Effector memory CD4-positive, alpha-beta T cell (primary cell): ENCODE measurements around the gene DAPL1.
"Not testable (repeated sequence)": the region's sequence is repeated elsewhere in the genome, so short reads cannot be mapped to it uniquely, and the experiment has no call there.

Experiments
- DNase-seq, 3 donors: peaks; one replicate each; pipeline ENCODE4 v3.0.0-alpha.2; 2020
- H3K27ac ChIP-seq: 2 replicates; pipeline ENCODE4 v1.7.0; 2013; ENCODE audit warnings: mild to moderate bottlenecking, low read length, moderate library complexity; ENCODE audit not compliant: insufficient read depth, poor library complexity, severe bottlenecking
- H3K27me3 ChIP-seq: replicated peaks from 2 replicates; pipeline ENCODE4 v1.7.0; 2013; ENCODE audit warnings: mild to moderate bottlenecking, low read length; ENCODE audit not compliant: insufficient read depth, control insufficient read depth, poor library complexity, severe bottlenecking
- H3K36me3 ChIP-seq: 2 replicates; pipeline ENCODE4 v1.7.0; 2013; ENCODE audit warnings: mild to moderate bottlenecking, low read length, moderate library complexity; ENCODE audit not compliant: control insufficient read depth, insufficient read depth
- H3K4me1 ChIP-seq: 2 replicates; pipeline ENCODE4 v1.7.0; 2013; ENCODE audit warnings: low read length, mild to moderate bottlenecking; ENCODE audit not compliant: control insufficient read depth, insufficient read depth, poor library complexity, severe bottlenecking
- H3K4me3 ChIP-seq: 2 replicates; pipeline ENCODE4 v1.7.0; 2013; ENCODE audit warnings: low read length, low read depth, mild to moderate bottlenecking; ENCODE audit not compliant: insufficient read depth, poor library complexity, severe bottlenecking
- H3K9me3 ChIP-seq: 2 replicates; pipeline ENCODE4 v1.7.0; 2013; ENCODE audit warnings: mild to moderate bottlenecking, low read length, moderate library complexity; ENCODE audit not compliant: control insufficient read depth

DAPL1 gene

GRCh38 chr2:158835431-158835830 lies 40.3 kb downstream of the DAPL1 start:
- no peaks in the 10 kb centered on the region for H3K4me1 ChIP-seq
- no peaks in the 10 kb centered on the region for H3K9me3 ChIP-seq
- no peak overlapping the region for H3K4me3 ChIP-seq
- no peak overlapping the region for H3K27ac ChIP-seq
- H3K27me3 ChIP-seq = no peaks in the 10 kb centered on the region
- DNase-seq = no peak
- H3K36me3 ChIP-seq = no peaks in the 10 kb centered on the region

- no peak overlapping the region for H3K4me3 ChIP-seq
- H3K27me3 ChIP-seq = no peaks in the 10 kb centered on the region
- DNase-seq = no peak
- H3K9me3 ChIP-seq = no peaks in the 10 kb centered on the region
- H3K36me3 ChIP-seq = no peaks in the 10 kb centered on the region
- no peaks in the 10 kb centered on the region for H3K4me1 ChIP-seq
- H3K27ac ChIP-seq = no peak overlapping the region
These were observed 42.5 kb downstream of the DAPL1 start for GRCh38 chr2:158837645-158838044.

- no peaks in the 10 kb centered on the region for H3K36me3 ChIP-seq
- H3K27ac ChIP-seq = no peak overlapping the region
- no peak for DNase-seq
- no peaks in the 10 kb centered on the region for H3K27me3 ChIP-seq
- H3K4me3 ChIP-seq = no peak overlapping the region
- no peaks in the 10 kb centered on the region for H3K4me1 ChIP-seq
- H3K9me3 ChIP-seq = no peaks in the 10 kb centered on the region
These were observed 46.7 kb downstream of the DAPL1 start for GRCh38 chr2:158841850-158842249.

GRCh38 chr2:158845444-158845843 lies 50.3 kb downstream of the DAPL1 start:
- no peak overlapping the region for H3K4me3 ChIP-seq
- H3K9me3 ChIP-seq = no peaks in the 10 kb centered on the region
- H3K4me1 ChIP-seq = no peaks in the 10 kb centered on the region
- no peaks in the 10 kb centered on the region for H3K27me3 ChIP-seq
- no peak for DNase-seq
- H3K27ac ChIP-seq = no peak overlapping the region
- no peaks in the 10 kb centered on the region for H3K36me3 ChIP-seq

- H3K9me3 ChIP-seq = no peaks in the 10 kb centered on the region
- H3K36me3 ChIP-seq = no peaks in the 10 kb centered on the region
- no peak for DNase-seq
- no peak overlapping the region for H3K4me3 ChIP-seq
- no peaks in the 10 kb centered on the region for H3K4me1 ChIP-seq
- H3K27me3 ChIP-seq = no peaks in the 10 kb centered on the region
- no peak overlapping the region for H3K27ac ChIP-seq
These were observed 50.7 kb downstream of the DAPL1 start for GRCh38 chr2:158845859-158846258.

- not testable (repeated sequence) for H3K4me1 ChIP-seq, DNase-seq, H3K9me3 ChIP-seq, H3K27ac ChIP-seq, H3K36me3 ChIP-seq, H3K4me3 ChIP-seq, H3K27me3 ChIP-seq
These were observed 52.4 kb downstream of the DAPL1 start for GRCh38 chr2:158847526-158847925.

GRCh38 chr2:158848031-158848970 lies 53.2 kb downstream of the DAPL1 start:
- not testable (repeated sequence) for H3K27me3 ChIP-seq, H3K4me3 ChIP-seq, H3K27ac ChIP-seq, H3K9me3 ChIP-seq, H3K4me1 ChIP-seq, DNase-seq, H3K36me3 ChIP-seq

- not testable (repeated sequence) for H3K4me3 ChIP-seq, DNase-seq, H3K36me3 ChIP-seq, H3K27me3 ChIP-seq, H3K27ac ChIP-seq, H3K9me3 ChIP-seq, H3K4me1 ChIP-seq
These were observed 65.1 kb downstream of the DAPL1 start for GRCh38 chr2:158860179-158860578.

GRCh38 chr2:158861626-158862025 lies 66.5 kb downstream of the DAPL1 start:
- DNase-seq = not testable (repeated sequence)

GRCh38 chr2:158865469-158865868 lies 70.4 kb downstream of the DAPL1 start:
- not testable (repeated sequence) for DNase-seq, H3K36me3 ChIP-seq, H3K27ac ChIP-seq, H3K27me3 ChIP-seq, H3K9me3 ChIP-seq, H3K4me3 ChIP-seq, H3K4me1 ChIP-seq

More at GRCh38 chr2:158861626-158862025, 66.5 kb downstream of the DAPL1 start:
- not testable (repeated sequence) for H3K36me3 ChIP-seq, H3K4me1 ChIP-seq, H3K4me3 ChIP-seq, H3K9me3 ChIP-seq, H3K27ac ChIP-seq, H3K27me3 ChIP-seq
